Activated naive CD4-positive, alpha-beta T cell treated with anti-CD3 and anti-CD28 coated beads, Interleukin-2, amount 50 U/mL, for 24 hours (primary cell): ENCODE data around the gene LRRC27.

Source experiments
- H3K27ac Mint-ChIP-seq: one replicate; pipeline ENCODE4 v1.8.0; 2021; ENCODE audit warnings: mild to moderate bottlenecking, mixed read lengths
- H3K27me3 Mint-ChIP-seq: one replicate; pipeline ENCODE4 v1.8.0; 2021; ENCODE audit warnings: mixed read lengths
- H3K36me3 Mint-ChIP-seq: one replicate; pipeline ENCODE4 v1.8.0; 2021; ENCODE audit warnings: mixed read lengths
- H3K4me1 Mint-ChIP-seq: one replicate; pipeline ENCODE4 v1.8.0; 2021; ENCODE audit warnings: mixed read lengths
- H3K4me3 Mint-ChIP-seq: one replicate; pipeline ENCODE4 v1.8.0; 2021; ENCODE audit warnings: mild to moderate bottlenecking, mixed read lengths
- H3K9me3 Mint-ChIP-seq: one replicate; pipeline ENCODE4 v1.8.0; 2021; ENCODE audit warnings: mixed read lengths

The LRRC27 gene

GRCh38 chr10:132417957-132418441 lies 86.0 kb downstream of the LRRC27 start:
- H3K27me3 Mint-ChIP-seq = no peaks in the 10 kb centered on the region
- peaks cover 4% of the 10 kb centered on the region for H3K36me3 Mint-ChIP-seq
- H3K4me3 Mint-ChIP-seq = no peak overlapping the region
- H3K27ac Mint-ChIP-seq = no peak overlapping the region
- peaks cover 23% of the 10 kb centered on the region for H3K4me1 Mint-ChIP-seq
- no peaks in the 10 kb centered on the region for H3K9me3 Mint-ChIP-seq

DNA sequence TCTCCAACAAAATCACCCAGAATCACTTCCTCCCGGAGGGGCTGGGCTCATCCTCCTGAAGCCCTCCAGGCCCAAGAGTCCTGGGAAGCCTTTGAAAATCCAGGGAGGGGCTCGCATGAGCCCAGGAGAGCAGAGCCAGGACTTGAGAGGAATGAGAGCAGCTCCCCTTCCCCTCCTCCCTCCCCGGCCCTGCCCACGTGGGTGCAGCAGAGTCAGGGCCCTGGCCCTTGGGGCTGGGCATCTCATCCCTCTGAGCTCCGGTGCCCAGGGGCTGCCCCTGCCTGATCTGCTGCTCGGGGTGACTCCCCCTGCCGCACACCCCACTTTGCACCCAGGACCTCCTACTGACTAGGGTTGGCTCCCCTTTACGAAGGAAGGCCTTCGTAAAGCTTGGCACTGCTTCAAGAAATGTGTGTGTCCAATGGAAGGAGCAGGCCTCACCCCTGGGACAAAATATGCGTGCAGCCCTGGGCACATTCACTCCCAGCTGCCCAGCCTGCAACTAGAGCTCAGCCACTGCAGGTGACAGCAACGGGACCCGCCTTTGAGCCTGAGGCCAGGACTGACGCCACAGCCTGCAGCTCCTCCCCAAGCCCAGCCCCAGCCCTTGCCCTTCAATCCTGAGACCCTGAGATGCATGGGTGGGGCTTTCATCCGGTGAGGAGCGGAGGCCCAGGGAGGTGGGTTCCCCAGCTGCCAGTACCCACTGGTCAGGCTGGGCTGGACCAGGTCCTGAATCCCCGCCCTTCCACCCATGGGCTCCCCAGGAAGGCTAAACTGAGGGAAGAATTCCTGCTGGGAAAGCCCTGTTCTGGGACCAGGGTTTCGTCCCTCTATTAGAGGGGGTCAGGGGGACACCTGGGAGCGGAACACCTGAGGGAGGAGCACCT lies 86.8 kb downstream of the LRRC27 start:
- H3K36me3 Mint-ChIP-seq = peaks cover 4% of the 10 kb centered on the region

GRCh38 chr10:132419538-132420468 lies 87.8 kb downstream of the LRRC27 start:
- Mint-ChIP-seq H3K27ac (no peak overlapping the region), H3K27me3 (no peaks in the 10 kb centered on the region), H3K4me1 (peaks cover 26% of the 10 kb centered on the region), H3K36me3 (peaks cover 4% of the 10 kb centered on the region), H3K9me3 (no peaks in the 10 kb centered on the region), H3K4me3 (no peak overlapping the region)

More for the DNA sequence above, 86.8 kb downstream of the LRRC27 start:
- peaks cover 26% of the 10 kb centered on the region for H3K4me1 Mint-ChIP-seq
- no peaks in the 10 kb centered on the region for H3K9me3 Mint-ChIP-seq
- no peak overlapping the region for H3K27ac Mint-ChIP-seq
- H3K27me3 Mint-ChIP-seq = no peaks in the 10 kb centered on the region
- H3K4me3 Mint-ChIP-seq = no peak overlapping the region

DNA sequence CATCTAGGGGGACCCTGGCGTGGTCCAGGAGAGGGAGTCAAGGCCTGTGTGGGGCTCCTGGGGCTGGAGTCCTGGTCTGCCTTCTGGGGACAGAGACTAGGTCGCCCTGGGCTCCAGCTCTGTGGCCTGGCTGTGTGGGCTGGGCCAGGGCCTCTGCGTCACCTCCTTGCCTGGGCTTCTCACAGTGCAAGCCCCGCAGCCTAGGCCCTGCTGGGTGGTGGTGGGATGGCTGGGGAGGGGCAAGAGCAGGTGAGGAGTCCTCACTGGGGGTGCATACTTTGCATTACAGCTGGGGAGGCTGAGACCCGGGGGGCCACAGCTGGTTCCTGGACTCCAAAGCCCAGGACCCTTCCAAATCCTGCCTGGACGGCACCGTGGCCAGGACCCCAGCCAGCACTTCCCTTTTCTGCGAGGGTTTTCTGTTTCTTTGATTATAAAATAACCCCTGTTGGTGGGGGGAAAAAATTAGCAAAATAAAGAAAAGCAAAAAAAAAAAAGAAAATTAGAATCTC lies 88.5 kb downstream of the LRRC27 start:
- H3K36me3 Mint-ChIP-seq = peaks cover under 1% of the 10 kb centered on the region
- no peaks in the 10 kb centered on the region for H3K27me3 Mint-ChIP-seq
- no peak overlapping the region for H3K27ac Mint-ChIP-seq
- peaks cover 19% of the 10 kb centered on the region for H3K4me1 Mint-ChIP-seq
- no peak overlapping the region for H3K4me3 Mint-ChIP-seq
- H3K9me3 Mint-ChIP-seq = no peaks in the 10 kb centered on the region

GRCh38 chr10:132420981-132421846 lies 89.2 kb downstream of the LRRC27 start:
- Mint-ChIP-seq H3K27ac (peak overlapping the region; percentile 41), H3K9me3 (no peaks in the 10 kb centered on the region), H3K4me3 (peak overlapping the region; percentile 39), H3K4me1 (peaks cover 17% of the 10 kb centered on the region), H3K27me3 (no peaks in the 10 kb centered on the region), H3K36me3 (no peaks in the 10 kb centered on the region)

DNA sequence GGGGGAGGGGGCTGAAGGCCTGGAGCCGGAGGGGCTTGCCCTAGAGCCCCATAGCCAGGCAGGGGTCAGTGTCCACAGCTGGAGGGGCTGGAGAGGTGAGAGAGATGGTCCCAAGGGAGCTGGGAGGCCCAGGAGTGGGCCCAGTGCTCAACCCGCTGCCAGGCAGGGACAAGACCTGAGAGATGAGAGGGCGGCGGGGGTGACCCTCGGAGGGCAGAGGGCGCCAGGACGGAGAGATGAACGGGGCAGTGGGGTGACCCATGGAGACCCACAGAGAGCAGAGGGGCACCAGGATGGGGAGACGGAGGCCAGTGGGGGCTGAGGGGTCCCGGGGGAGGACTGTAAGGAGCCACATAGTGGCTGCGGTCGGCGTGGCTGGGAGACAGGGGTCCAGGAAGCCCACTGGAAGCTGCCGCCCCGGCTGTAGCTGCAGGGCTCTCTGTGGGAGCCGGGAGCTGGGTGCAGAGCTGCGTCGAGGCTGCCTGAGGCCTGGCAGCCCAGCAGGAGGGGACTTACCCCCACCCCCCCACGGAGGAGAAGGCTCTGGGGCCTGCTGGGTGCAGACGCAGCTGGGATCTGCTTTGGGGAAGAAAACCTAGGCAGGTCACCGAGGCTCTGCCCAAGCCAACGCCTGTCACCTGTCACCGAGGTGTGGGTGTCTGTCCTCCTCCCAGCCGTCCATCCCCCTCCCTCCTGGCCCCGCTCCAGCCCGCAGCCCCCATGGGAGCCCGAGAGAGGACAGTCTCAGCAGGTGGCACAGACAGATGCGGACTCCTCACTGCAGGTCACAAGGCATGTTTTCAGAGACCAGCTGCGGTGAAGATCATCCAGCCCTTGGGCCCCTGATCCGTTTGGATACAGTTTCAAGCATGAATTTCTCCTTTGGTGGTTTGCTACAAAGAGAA lies 90.1 kb downstream of the LRRC27 start:
- no peaks in the 10 kb centered on the region for H3K27me3 Mint-ChIP-seq
- H3K4me1 Mint-ChIP-seq = peaks cover 17% of the 10 kb centered on the region
- H3K4me3 Mint-ChIP-seq = peak overlapping the region; percentile 39
- no peaks in the 10 kb centered on the region for H3K36me3 Mint-ChIP-seq
- peak overlapping the region; percentile 85 for H3K27ac Mint-ChIP-seq
- no peaks in the 10 kb centered on the region for H3K9me3 Mint-ChIP-seq

GRCh38 chr10:132422903-132423825 lies 91.2 kb downstream of the LRRC27 start:
- H3K27ac Mint-ChIP-seq = peak overlapping the region; percentile 85
- H3K9me3 Mint-ChIP-seq = no peaks in the 10 kb centered on the region
- H3K27me3 Mint-ChIP-seq = no peaks in the 10 kb centered on the region
- peak overlapping the region; percentile 4 for H3K4me3 Mint-ChIP-seq
- H3K36me3 Mint-ChIP-seq = no peaks in the 10 kb centered on the region
- peaks cover 17% of the 10 kb centered on the region for H3K4me1 Mint-ChIP-seq

- Mint-ChIP-seq H3K27me3 (no peaks in the 10 kb centered on the region), H3K9me3 (no peaks in the 10 kb centered on the region), H3K4me1 (peaks cover 17% of the 10 kb centered on the region), H3K36me3 (no peaks in the 10 kb centered on the region), H3K4me3 (no peak overlapping the region), H3K27ac (no peak overlapping the region)
These were observed 92.2 kb downstream of the LRRC27 start for GRCh38 chr10:132423966-132424861.

DNA sequence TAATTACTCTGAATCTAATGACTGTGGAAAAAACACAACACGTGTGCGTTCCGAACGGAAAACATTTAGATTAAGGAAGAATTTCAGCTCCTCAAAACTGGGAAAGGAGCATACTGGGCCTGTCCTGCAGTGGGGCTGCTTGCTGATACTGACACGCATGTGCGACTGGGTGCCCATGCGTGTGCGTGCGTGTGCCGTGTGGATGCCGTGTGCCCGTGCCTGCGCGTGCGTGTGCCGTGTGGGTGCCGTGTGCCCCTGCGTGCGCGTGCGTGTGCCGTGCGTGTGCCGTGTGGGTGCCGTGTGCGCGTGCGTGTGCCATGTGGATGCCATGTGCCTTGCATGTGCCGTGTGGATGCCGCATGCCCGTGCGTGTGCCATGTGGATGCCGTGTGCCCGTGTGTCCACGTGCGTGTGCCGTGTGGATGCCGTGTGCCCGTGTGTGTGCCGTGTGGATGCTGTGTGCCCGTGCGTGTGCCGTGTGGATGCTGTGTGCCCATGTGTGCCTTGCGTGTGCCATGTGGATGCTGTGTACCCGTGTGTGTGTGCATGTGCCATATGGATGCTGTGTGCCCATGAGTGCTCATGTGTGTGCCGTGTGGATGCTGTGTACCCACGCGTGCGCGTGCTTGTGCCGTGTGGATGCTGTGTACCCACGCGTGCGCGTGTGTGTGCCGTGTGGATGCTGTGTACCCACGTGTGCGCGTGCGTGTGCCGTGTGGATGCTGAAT lies 93.2 kb downstream of the LRRC27 start:
- Mint-ChIP-seq H3K4me3 (no peak overlapping the region), H3K27ac (no peak overlapping the region), H3K4me1 (peaks cover 19% of the 10 kb centered on the region), H3K27me3 (no peaks in the 10 kb centered on the region), H3K36me3 (no peaks in the 10 kb centered on the region), H3K9me3 (no peaks in the 10 kb centered on the region)

DNA sequence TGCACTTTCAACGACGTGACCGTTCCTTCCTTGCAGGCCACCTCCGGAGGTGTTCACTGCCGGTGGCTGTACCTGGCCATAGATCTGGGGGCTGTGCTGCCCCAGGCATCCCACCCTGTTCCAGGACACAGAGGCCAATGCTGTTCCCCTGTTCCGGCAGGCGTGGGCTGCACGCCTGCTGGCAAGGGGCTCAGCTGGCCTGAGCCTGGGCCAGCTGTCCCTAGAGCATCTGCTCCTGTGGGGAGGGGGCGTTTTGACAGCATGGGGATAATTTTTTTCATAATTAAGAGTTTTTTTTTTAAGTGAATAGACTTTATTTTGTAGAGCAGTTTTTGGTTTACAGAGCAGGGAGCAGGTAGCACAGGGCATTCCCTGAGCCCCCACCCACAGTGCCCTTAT lies 93.8 kb downstream of the LRRC27 start:
- Mint-ChIP-seq H3K27ac (no peak overlapping the region), H3K36me3 (no peaks in the 10 kb centered on the region)

GRCh38 chr10:132427006-132427771 lies 95.2 kb downstream of the LRRC27 start:
- Mint-ChIP-seq H3K9me3 (no peaks in the 10 kb centered on the region), H3K4me3 (no peak overlapping the region), H3K4me1 (peaks cover 15% of the 10 kb centered on the region), H3K36me3 (no peaks in the 10 kb centered on the region), H3K27me3 (no peaks in the 10 kb centered on the region), H3K27ac (no peak overlapping the region)

More for the DNA sequence above, 93.8 kb downstream of the LRRC27 start:
- no peaks in the 10 kb centered on the region for H3K27me3 Mint-ChIP-seq
- peaks cover 20% of the 10 kb centered on the region for H3K4me1 Mint-ChIP-seq
- H3K9me3 Mint-ChIP-seq = no peaks in the 10 kb centered on the region
- H3K4me3 Mint-ChIP-seq = no peak overlapping the region
